Activated B cell treated with CpG ODN at 0.5 μM for 24 hours (primary cell): ENCODE data around the gene SELL. TPM values are rescaled to one million over a fixed set of nuclear protein-coding genes. Genes with fewer than 3 reads are reported as not detected.

ENCODE experiments used
- ATAC-seq: fragments of 200-7000 bp; cut with Tn5 transposase; one replicate; pipeline ENCODE4 v1.10.0; 2021; ENCODE audit warnings: low read depth, mild to moderate bottlenecking, moderate library complexity
- CTCF ChIA-PET: fragments of 350-600 bp; sonication (Branson Sonifier 250); formaldehyde crosslinking; loops from one replicate; lab custom pipeline; 2021; ENCODE audit warnings: antibody characterized with exemption; lab: Charles Lee
- POLR2A ChIA-PET: fragments of 350-600 bp; sonication (Branson Sonifier 250); formaldehyde crosslinking; loops from one replicate; lab custom pipeline; 2021; ENCODE audit warnings: antibody characterized with exemption; lab: Charles Lee
- DNase-seq: peaks from one replicate; pipeline ENCODE4 v3.0.0; 2022
- H3K27ac Mint-ChIP-seq: one replicate; pipeline ENCODE4 v1.8.0; 2020; ENCODE audit warnings: mixed read lengths
- H3K27me3 Mint-ChIP-seq: one replicate; pipeline ENCODE4 v1.8.0; 2021; ENCODE audit warnings: mixed read lengths
- H3K36me3 Mint-ChIP-seq: one replicate; pipeline ENCODE4 v1.8.0; 2021; ENCODE audit warnings: low read depth, mixed read lengths
- H3K4me1 Mint-ChIP-seq: one replicate; pipeline ENCODE4 v1.8.0; 2021; ENCODE audit warnings: mixed read lengths
- H3K4me3 Mint-ChIP-seq: one replicate; pipeline ENCODE4 v1.8.0; 2020; ENCODE audit warnings: mild to moderate bottlenecking, mixed read lengths
- H3K9me3 Mint-ChIP-seq: one replicate; pipeline ENCODE4 v1.8.0; 2020; ENCODE audit warnings: mixed read lengths
- intact Hi-C: fragments of 100-400 bp; cut with micrococcal nuclease; formaldehyde crosslinking; loops from one replicate; pipeline ENCODE4 v1.15.1; 2024
- total RNA-seq: library from RNA; stranded (reverse); gene quantifications from 2 replicates; pipeline ENCODE4 v1.2.3, GENCODE V29; 2022
- TF ChIP-seq, protein P1 (sequence below): fragments of 200-600 bp; IDR thresholded peaks from one replicate; pipeline ENCODE4 v1.8.0; 2022; ENCODE audit warnings: antibody characterized with exemption, mild to moderate bottlenecking

The SELL gene
- total RNA-seq = 151 and 156 TPM in 2 replicates

DNA sequence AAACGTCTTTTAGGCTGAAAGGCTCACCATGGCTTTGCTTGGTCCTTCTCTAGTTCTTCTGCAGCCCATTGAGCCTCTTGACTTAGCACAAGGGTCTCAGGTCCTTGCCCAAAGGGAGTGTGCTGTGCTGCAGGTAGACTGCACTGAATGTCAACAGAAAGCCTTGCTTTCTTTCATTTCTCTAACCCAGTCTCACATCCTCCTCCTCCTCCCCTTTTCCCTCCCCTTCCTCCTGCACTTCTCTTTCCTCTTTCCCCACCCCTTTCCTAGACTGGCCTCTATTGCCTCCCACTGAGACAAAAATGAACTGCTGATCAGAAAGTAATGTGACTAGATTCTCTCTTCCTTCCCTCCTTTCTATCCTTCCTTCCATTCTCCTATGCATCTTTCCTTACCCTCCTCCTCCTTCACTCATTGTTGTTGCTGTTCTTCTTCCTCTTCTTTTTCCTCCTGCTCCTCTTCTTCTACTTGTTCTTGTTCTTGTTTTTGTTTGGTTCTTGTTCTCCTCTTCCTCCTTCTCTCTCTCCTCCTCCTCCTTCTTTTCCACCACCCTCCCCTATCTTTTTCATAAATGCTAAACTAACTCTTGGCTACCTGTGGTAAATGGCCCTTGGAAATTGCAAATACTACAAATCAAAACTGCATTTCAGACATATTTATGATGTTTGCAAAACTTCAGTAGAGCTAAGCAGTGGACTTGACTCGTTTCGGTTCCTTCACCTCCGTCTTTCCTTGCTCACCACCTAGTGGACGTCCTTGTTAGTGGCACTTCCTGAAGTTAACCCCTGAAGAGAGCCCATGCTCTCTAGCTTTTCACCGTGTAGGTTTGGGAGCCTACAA is at the start of gene SELL:
TSS of gene SELL (minus strand) at position 152 of the 840 bp plus-strand sequence. CDS start at position 30, 122 bp downstream.
- Mint-ChIP-seq H3K4me1 (peaks cover 41% of the 10 kb centered on the region), H3K27ac (peak within 1 kb of the TSS; percentile 97), H3K9me3 (peaks cover 3% of the 10 kb centered on the region), H3K4me3 (peak within 1 kb of the TSS; percentile 90), H3K36me3 (peaks cover 19% of the 10 kb centered on the region), H3K27me3 (no peaks in the 10 kb centered on the region)
- POLR2A ChIA-PET = interaction anchor here (0.8 to 6.5 kb wide), 13 partner anchors 9 to 226 kb away, joined by 3 to 54 read pairs (median 4); partner anchors contain the start of genes F5, METTL18 and SLC19A2
- DNase-seq (no peak), ATAC-seq (peak; percentile 78)
- CTCF ChIA-PET = interaction anchor here (0.6 to 3.8 kb wide), 34 partner anchors 10 to 183 kb away, joined by 3 to 312 read pairs (median 6); partner anchors contain the start of genes F5 and METTL18
- intact Hi-C loops = loop anchor here (1.0 to 10.0 kb wide), 14 partner anchors 10 to 1367 kb away; partner anchors contain the start of genes BLZF1, F5, METTL18 and NME7
- TF ChIP-seq, protein P1, sequence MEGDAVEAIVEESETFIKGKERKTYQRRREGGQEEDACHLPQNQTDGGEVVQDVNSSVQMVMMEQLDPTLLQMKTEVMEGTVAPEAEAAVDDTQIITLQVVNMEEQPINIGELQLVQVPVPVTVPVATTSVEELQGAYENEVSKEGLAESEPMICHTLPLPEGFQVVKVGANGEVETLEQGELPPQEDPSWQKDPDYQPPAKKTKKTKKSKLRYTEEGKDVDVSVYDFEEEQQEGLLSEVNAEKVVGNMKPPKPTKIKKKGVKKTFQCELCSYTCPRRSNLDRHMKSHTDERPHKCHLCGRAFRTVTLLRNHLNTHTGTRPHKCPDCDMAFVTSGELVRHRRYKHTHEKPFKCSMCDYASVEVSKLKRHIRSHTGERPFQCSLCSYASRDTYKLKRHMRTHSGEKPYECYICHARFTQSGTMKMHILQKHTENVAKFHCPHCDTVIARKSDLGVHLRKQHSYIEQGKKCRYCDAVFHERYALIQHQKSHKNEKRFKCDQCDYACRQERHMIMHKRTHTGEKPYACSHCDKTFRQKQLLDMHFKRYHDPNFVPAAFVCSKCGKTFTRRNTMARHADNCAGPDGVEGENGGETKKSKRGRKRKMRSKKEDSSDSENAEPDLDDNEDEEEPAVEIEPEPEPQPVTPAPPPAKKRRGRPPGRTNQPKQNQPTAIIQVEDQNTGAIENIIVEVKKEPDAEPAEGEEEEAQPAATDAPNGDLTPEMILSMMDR = peak; percentile 77

DNA sequence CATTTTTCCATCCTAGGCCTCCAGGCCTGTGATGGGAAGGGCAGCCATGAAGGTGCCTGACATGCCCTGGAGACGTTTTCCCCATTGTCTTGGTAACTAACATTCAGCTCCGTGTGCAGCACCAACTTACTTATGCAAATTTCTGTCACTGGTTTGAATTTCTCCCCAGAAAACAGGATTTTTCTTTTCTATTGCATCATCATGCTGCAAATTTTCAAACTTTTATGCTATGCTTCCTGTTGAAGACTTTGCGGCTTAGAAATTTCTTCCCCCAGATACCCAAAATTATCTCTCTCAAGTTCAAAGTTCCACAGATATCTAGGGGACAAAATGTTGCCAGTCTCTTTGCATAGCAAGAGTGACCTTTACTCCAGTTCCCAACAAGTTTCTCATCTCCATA is 47.6 kb upstream of the SELL start:
- intact Hi-C loops = no loop called here
- Mint-ChIP-seq H3K27me3 (peaks cover 12% of the 10 kb centered on the region), H3K36me3 (no peaks in the 10 kb centered on the region), H3K9me3 (peaks cover 2% of the 10 kb centered on the region), H3K27ac (no peak overlapping the region), H3K4me3 (no peak overlapping the region), H3K4me1 (no peaks in the 10 kb centered on the region)
- DNase-seq (no peak), ATAC-seq (no peak)
- TF ChIP-seq, protein P1 = no peak
- ChIA-PET POLR2A (no interaction called here), CTCF (no interaction called here)

DNA sequence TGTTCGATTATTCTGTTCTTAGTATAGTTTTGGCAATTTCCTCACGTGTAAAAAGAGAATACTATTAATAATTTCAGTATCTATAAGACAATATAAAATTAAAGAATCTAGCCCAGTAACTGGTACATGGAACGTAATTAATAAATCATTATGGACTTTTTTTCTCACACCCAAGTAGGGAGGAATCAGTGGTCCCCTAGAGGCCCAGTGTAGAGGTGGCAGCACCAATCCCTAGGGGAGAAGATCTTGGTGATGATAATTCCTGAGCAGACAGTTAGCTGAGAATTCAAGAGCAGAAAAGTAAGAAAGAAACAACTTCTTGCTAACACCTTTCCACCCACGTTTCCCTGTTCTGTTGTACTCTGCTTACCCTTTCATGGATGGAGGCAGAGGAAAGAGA is 42.1 kb upstream of the SELL start:
- Mint-ChIP-seq H3K27me3 (peaks cover 13% of the 10 kb centered on the region), H3K9me3 (no peaks in the 10 kb centered on the region), H3K36me3 (no peaks in the 10 kb centered on the region), H3K4me3 (no peak overlapping the region), H3K27ac (no peak overlapping the region), H3K4me1 (no peaks in the 10 kb centered on the region)
- ChIA-PET POLR2A (no interaction called here), CTCF (no interaction called here)
- DNase-seq (no peak), ATAC-seq (no peak)
- intact Hi-C loops = no loop called here
- TF ChIP-seq, protein P1 = no peak

DNA sequence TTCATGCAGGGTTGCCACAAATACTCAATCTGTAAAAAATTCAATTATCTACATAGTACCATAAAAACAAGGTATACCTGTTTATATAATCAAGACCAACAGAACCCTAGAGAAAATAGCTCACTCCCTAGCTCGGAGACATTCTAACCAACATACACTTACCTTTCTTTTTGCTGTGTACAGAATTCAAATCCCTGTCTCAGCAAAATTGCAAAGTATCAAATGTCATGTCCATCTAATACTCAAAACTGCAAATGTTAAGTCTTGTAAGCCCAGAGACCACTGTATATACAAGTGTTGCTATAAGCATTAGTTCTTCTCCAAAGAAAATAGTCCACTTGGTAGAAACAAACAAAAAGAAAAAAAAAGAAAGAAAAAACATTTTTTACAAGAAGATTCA is 38.6 kb upstream of the SELL start:
- CTCF ChIA-PET = no interaction called here
- POLR2A ChIA-PET = no interaction called here
- no peak overlapping the region for H3K4me3 Mint-ChIP-seq

DNA sequence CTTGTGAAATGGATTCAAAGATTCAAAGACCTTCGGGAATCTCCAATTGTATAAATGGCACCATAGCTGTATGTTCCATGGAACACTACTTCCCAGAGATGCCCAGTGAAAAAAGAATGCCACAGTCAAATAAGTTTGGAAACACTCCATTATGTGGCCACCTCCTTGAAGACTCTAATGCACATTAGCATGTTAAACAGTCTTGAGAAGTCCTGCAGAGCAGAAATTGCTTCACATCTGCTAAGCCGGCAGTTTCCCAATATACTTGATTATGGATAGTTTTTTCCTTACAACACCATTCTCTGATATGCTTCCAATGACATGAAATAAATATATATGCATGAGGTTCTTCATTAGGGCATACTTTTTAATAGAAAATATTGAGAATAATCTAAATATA is 35.1 kb upstream of the SELL start:
- CTCF ChIA-PET = no interaction called here
- Mint-ChIP-seq H3K9me3 (no peaks in the 10 kb centered on the region), H3K36me3 (no peaks in the 10 kb centered on the region), H3K4me3 (no peak overlapping the region), H3K27me3 (peaks cover 8% of the 10 kb centered on the region), H3K27ac (no peak overlapping the region), H3K4me1 (no peaks in the 10 kb centered on the region)
- intact Hi-C loops = no loop called here
- POLR2A ChIA-PET = no interaction called here
- DNase-seq (no peak), ATAC-seq (no peak)
- TF ChIP-seq, protein P1 = no peak

More for the DNA sequence above, 38.6 kb upstream of the SELL start:
- no peaks in the 10 kb centered on the region for H3K36me3 Mint-ChIP-seq
- H3K4me1 Mint-ChIP-seq = no peaks in the 10 kb centered on the region
- DNase-seq (no peak), ATAC-seq (no peak)
- intact Hi-C loops = no loop called here
- TF ChIP-seq, protein P1 = no peak
- no peaks in the 10 kb centered on the region for H3K9me3 Mint-ChIP-seq
- no peak overlapping the region for H3K27ac Mint-ChIP-seq
- H3K27me3 Mint-ChIP-seq = peaks cover 3% of the 10 kb centered on the region
